CD4-positive, alpha-beta T cell treated with Interleukin-2 at 100 ng/mL for 4 hours (primary cell): ENCODE results near the gene GPAT2.
"Not testable (repeated sequence)": the region's sequence is repeated elsewhere in the genome, so short reads cannot be mapped to it uniquely, and the experiment has no call there.

Experiments
- DNase-seq: peaks from one replicate; pipeline ENCODE4 v3.0.0-alpha.2; 2020; ENCODE audit warnings: low spot score

Gene GPAT2

DNA sequence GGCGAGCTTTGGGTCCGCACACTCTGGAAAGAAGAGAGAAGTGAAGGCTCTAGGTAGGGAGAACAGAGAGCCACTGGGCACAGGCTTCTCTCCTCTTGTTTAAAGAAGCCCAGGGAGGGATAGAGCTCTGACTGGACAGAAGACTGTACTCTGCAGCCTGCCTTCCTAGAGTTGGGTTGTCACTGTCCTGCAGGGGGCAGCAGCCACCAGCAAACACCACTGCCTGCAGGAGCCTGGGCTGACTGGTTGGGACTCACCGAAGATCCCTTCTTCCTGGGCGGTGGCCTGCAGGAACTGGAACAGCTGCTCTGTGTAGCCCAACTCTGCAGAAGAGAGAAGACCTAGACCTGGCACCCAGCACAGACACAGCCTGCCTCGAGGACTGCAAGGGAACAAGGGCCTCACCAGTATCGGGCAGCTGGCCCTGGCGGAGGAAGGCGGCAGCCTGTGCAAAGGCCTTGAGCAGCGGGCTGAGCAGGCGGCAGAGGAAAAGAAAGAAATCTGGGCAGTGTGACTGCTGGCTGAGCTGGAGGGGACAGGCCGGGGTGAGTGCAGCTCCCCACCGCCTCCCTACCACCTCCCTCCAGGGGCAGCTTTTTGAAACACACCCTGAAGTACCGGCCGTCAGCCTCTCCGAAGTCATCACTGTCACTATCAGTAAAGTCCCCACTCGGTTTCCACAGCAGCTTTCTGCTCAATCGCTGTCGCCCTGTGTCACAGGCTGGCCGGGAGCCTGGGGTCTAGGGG lies 11.8 kb downstream of the GPAT2 start:
- DNase-seq, result peak; percentile 78

DNA sequence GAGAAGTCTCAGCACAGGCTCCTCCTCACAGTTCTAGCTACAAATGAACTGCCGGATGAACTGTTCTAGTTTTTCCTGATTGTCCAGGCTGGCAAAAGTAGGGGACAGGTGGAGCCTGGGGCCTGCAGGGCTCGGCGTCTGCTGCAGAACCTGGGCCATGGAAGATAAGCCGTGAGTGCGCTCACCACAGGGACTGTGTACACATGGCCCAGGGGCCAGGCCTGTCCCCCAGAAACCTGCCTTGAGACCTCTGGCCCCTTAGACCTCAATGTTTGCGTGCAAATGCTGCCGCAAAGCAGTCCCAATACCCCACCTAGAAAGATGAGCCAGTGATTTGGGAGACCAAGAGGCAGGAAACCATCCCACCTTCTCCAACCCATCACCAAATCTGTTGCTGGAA lies 12.6 kb downstream of the GPAT2 start:
- DNase-seq, result not testable (repeated sequence)

DNA sequence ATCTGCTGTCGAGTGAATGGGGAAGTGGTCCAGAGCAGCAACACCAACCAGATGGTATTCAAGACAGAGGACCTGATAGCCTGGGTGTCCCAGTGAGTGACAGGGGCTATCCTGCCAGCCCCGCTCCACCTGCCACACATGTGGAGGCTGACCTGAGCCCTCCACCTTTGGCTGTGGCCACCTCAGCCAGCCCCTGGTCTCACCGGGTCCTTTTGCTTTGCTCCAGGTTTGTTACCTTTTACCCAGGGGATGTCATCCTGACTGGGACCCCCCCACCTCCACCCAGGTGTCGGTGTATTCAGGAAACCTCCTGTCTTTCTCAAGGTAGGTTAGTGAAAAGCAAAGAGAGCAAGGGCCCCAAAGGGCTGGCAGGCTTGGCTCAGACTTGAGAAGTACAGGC lies 13.6 kb downstream of the GPAT2 start:
- not testable (repeated sequence) for DNase-seq

GRCh38 chr2:96019909-96020590 lies 14.7 kb downstream of the GPAT2 start:
- not testable (repeated sequence) for DNase-seq

- DNase-seq, result not testable (repeated sequence)
Observed at GRCh38 chr2:96016321-96016720, 18.4 kb downstream of the GPAT2 start.

- not testable (repeated sequence) for DNase-seq
Observed at GRCh38 chr2:96012792-96013264, 21.9 kb downstream of the GPAT2 start.

- DNase-seq, result not testable (repeated sequence)
Observed at GRCh38 chr2:96012086-96012791, 22.5 kb downstream of the GPAT2 start.

DNA sequence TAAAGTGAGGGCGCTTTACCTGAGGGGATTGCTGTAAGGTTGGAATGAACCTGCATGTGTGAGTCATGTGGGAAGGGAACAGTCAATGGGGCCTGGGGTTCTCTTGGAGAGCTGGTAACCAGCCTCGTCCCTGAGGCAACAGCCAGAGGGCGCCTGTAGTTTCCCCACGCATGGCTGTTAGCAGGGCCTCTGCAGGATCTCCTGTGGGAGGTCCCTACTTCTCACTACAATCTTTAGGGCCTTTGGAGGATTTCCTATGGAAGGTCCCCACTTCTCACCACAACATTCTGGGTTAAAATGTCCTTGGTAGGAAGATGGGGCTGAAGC lies 23.6 kb downstream of the GPAT2 start:
- peak; percentile 27 for DNase-seq

- DNase-seq, result peak; percentile 93
Observed at GRCh38 chr2:96010320-96011128, 24.2 kb downstream of the GPAT2 start.

GRCh38 chr2:96009833-96010232 lies 24.9 kb downstream of the GPAT2 start:
- not testable (repeated sequence) for DNase-seq

DNA sequence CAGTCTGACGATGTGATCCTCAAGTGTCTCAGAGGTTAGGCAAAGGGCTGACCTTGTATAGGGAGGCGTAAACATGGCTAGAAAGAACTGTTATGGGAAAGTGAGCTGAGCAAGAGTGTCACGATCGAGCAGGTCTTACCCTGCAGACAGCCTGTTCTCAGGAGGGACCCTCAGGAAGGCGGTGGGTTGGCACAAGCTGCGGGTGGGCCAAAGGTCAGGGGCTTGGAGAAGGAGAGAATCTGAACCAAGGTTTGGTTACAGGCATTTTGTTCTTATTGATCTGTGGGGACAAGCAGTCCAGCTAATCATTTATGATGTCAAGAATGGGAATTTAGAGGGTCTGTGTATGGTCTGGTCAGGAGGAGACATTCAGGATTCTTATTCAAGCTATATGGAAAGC lies 26.7 kb downstream of the GPAT2 start:
- DNase-seq, result not testable (repeated sequence)

DNA sequence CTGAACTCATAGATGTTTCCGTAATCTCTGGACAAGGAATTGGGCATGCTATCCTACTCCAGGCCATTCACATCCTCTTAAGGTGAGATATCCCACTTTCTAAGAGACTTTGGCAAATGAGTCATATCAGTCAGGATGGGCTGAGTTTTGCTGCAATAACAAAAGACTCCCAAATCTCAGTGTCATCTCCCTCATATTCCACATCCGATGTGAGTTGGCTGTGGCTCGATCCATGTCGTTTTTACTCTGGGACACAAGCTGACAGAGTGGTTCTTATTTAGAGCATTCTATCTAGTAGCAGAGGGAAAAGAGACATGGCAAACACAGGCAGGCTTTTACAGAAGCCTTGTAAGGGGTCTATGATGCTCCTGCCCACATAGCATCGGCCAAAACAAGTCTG lies 28.5 kb downstream of the GPAT2 start:
- DNase-seq, result not testable (repeated sequence)

DNA sequence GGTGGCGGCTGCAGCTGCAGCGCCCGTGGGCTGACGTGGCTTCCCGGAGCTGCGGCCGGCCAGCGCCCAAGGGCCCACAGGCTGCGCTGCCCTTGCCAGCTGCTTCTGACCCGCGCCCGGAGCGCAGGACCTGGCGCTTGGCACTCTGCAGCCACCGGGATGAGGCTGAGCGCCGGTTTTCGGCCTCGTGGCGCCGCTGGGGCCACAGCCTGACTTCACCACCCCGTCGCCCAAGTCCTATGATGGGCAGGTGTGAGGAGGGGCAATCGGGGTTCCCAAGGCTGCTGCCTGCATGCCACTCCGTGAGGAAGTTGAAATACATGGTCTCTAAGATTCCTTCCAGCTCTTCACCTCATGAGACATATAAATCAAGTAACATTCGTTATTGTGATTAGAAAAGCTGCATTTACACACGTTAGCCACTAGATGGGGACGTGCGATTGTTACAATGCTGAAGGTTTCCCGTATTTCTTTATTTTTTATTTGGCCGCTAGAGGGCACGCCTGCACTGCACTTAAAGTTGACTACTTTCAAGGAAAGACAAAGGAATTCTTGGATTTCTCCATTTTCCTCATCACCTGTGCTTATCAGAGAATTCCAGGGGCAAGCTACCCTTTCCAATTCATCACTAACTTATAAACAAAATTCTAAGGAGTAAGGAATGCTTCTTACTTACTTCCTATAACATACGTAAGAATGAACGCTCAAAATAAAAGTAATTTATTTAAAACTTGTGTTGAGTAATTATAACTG lies 42.0 kb downstream of the GPAT2 start:
- peak; percentile 80 for DNase-seq

- DNase-seq, result peak; percentile 26
Observed at GRCh38 chr2:95992102-95992501, 42.6 kb downstream of the GPAT2 start.

- peak; percentile 31 for DNase-seq
Observed at GRCh38 chr2:95991351-95992094, 43.2 kb downstream of the GPAT2 start, which contains the start of gene ANKRD36C. Gene ANKRD36C, minus strand, starts transcription at chr2:95991824. Its CDS starts 116 bp downstream, at chr2:95991708.

- DNase-seq, result not testable (repeated sequence)
Observed at GRCh38 chr2:95990884-95991283, 43.8 kb downstream of the GPAT2 start.
